Endodermal cell (in vitro differentiated cells): ENCODE measurements around the gene SPATA46. TPM values are rescaled to one million over a fixed set of nuclear protein-coding genes. Genes with fewer than 3 reads are reported as not detected.

Source experiments
- DNase-seq: peaks from one replicate; pipeline ENCODE4 v3.0.0-alpha.2; 2017
- H3K27ac ChIP-seq: 2 replicates; pipeline ENCODE4 v1.5.1; 2013; ENCODE audit warnings: mild to moderate bottlenecking, low read depth, low read length, moderate library complexity
- H3K27me3 ChIP-seq: 2 replicates; pipeline ENCODE4 v1.6.1; 2013; ENCODE audit warnings: mild to moderate bottlenecking, low read length, moderate library complexity; ENCODE audit not compliant: insufficient read depth, control insufficient read depth, poor library complexity, severe bottlenecking
- H3K36me3 ChIP-seq: 2 replicates; pipeline ENCODE4 v1.7.0; 2013; ENCODE audit warnings: mild to moderate bottlenecking, low read length, moderate library complexity; ENCODE audit not compliant: control insufficient read depth, insufficient read depth
- H3K4me1 ChIP-seq: one replicate; pipeline ENCODE4 v1.7.0; 2013; ENCODE audit warnings: low read length; ENCODE audit not compliant: control insufficient read depth, insufficient read depth
- H3K4me3 ChIP-seq: 2 replicates; pipeline ENCODE4 v1.5.1; 2013; ENCODE audit warnings: mild to moderate bottlenecking, low read length, moderate library complexity
- H3K9ac ChIP-seq: 2 replicates; pipeline ENCODE4 v1.6.1; 2013; ENCODE audit warnings: mild to moderate bottlenecking, low read length, moderate library complexity; ENCODE audit not compliant: poor library complexity, severe bottlenecking; ENCODE audit errors: extremely low read depth
- H3K9me3 ChIP-seq: 2 replicates; pipeline ENCODE4 v1.6.1; 2013; ENCODE audit warnings: mild to moderate bottlenecking, low read length, moderate library complexity; ENCODE audit not compliant: control insufficient read depth
- H3K27ac Mint-ChIP-seq: 2 replicates; pipeline ENCODE4 v1.8.0; 2020; ENCODE audit warnings: mixed read lengths
- H3K27me3 Mint-ChIP-seq: 2 replicates; pipeline ENCODE4 v1.8.0; 2021; ENCODE audit warnings: mild to moderate bottlenecking, mixed read lengths; ENCODE audit not compliant: insufficient read depth
- H3K36me3 Mint-ChIP-seq: 2 replicates; pipeline ENCODE4 v1.8.0; 2020; ENCODE audit warnings: low read depth, mixed read lengths
- H3K4me1 Mint-ChIP-seq: 2 replicates; pipeline ENCODE4 v1.8.0; 2020; ENCODE audit warnings: mixed read lengths
- H3K4me3 Mint-ChIP-seq: 2 replicates; pipeline ENCODE4 v1.8.0; 2020; ENCODE audit warnings: mild to moderate bottlenecking, moderate library complexity, mixed read lengths
- H3K9me3 Mint-ChIP-seq: 2 replicates; pipeline ENCODE4 v1.8.0; 2020; ENCODE audit warnings: mild to moderate bottlenecking, mixed read lengths
- CTCF ChIP-seq: fragments of 200-600 bp; sonication (generic); conservative IDR thresholded peaks from 2 replicates; pipeline ENCODE4 v1.5.0; 2021; ENCODE audit warnings: antibody characterized with exemption, mild to moderate bottlenecking
- WGBS, 2 experiments: methylation state at CpG; one replicate each; pipeline versions ENCODE4 v1.1.5 to v1.1.7; 2013; ENCODE audit warnings: missing lambda C conversion rate in 2 of 2, mixed read lengths in 1 of 2; ENCODE audit not compliant: insufficient coverage in 1 of 2, insufficient read length in 1 of 2; 5-methylcytosine and 5-hydroxymethylcytosine counted together
- total RNA-seq, 2 donors: library from RNA; stranded (reverse); fragmentation: NEBNext Ultra II Directional in 1 of 2; extraction: Animal tissue kit (Norgen Biotek cat#: 25700) in 1 of 2; gene quantifications; 2 replicates in 1 of 2; 3 replicates in 1 of 2; pipeline ENCODE4 v1.2.1, GENCODE V29; 2021

SPATA46 gene
- total RNA-seq, 2 donors from 2014 or later, result not detected

- DNase-seq, result no peak
- peaks cover 1% of the 10 kb centered on the region for H3K27me3 Mint-ChIP-seq
- no peak overlapping the region for H3K9ac ChIP-seq
- H3K9me3 ChIP-seq, result peaks cover 12% of the 10 kb centered on the region
- no peak overlapping the region for H3K4me3 ChIP-seq
- no peak overlapping the region for H3K27ac ChIP-seq
- no peak overlapping the region for H3K27ac Mint-ChIP-seq
- peaks cover 9% of the 10 kb centered on the region for H3K36me3 Mint-ChIP-seq
- H3K4me3 Mint-ChIP-seq, result no peak overlapping the region
- peaks cover 17% of the 10 kb centered on the region for H3K9me3 Mint-ChIP-seq
- no peaks in the 10 kb centered on the region for H3K36me3 ChIP-seq
- no peak for TF ChIP-seq CTCF
- H3K4me1 Mint-ChIP-seq, result peaks cover 24% of the 10 kb centered on the region
- 82 to 89% methylated on average over 2 of the region's 2 CpGs for WGBS, 2 experiments
- H3K27me3 ChIP-seq, result no peaks in the 10 kb centered on the region
- peaks cover 14% of the 10 kb centered on the region for H3K4me1 ChIP-seq
Observed at GRCh38 chr1:162416909-162417308, 40.3 kb upstream of the SPATA46 start.

GRCh38 chr1:162416215-162416614 is 39.6 kb upstream of the SPATA46 start:
- Histone ChIP-seq H3K27ac (no peak overlapping the region), H3K4me1 (peaks cover 15% of the 10 kb centered on the region), H3K36me3 (no peaks in the 10 kb centered on the region), H3K9me3 (peaks cover 12% of the 10 kb centered on the region), H3K27me3 (no peaks in the 10 kb centered on the region), H3K4me3 (no peak overlapping the region), H3K9ac (no peak overlapping the region)
- H3K4me1 Mint-ChIP-seq, result peaks cover 29% of the 10 kb centered on the region
- TF ChIP-seq CTCF, result no peak
- H3K36me3 Mint-ChIP-seq, result peaks cover 9% of the 10 kb centered on the region
- H3K4me3 Mint-ChIP-seq, result no peak overlapping the region
- peaks cover 17% of the 10 kb centered on the region for H3K9me3 Mint-ChIP-seq
- H3K27me3 Mint-ChIP-seq, result no peaks in the 10 kb centered on the region
- no peak for DNase-seq
- no peak overlapping the region for H3K27ac Mint-ChIP-seq

- no peak within 1 kb of the TSS for H3K27ac ChIP-seq
- peaks cover 11% of the 10 kb centered on the region for H3K4me1 ChIP-seq
- no peak for DNase-seq
- H3K4me1 Mint-ChIP-seq, result peaks cover 17% of the 10 kb centered on the region
- no peak within 1 kb of the TSS for H3K27ac Mint-ChIP-seq
- peaks cover 7% of the 10 kb centered on the region for H3K36me3 Mint-ChIP-seq
- no peak within 1 kb of the TSS for H3K9ac ChIP-seq
- no peak within 1 kb of the TSS for H3K4me3 ChIP-seq
- H3K9me3 Mint-ChIP-seq, result peaks cover 17% of the 10 kb centered on the region
- H3K36me3 ChIP-seq, result no peaks in the 10 kb centered on the region
- no peaks in the 10 kb centered on the region for H3K27me3 Mint-ChIP-seq
- TF ChIP-seq CTCF, result no peak
- peaks cover 12% of the 10 kb centered on the region for H3K9me3 ChIP-seq
- 88 to 100% methylated on average over 1 to 3 of the region's 3 CpGs for WGBS, 2 experiments
- no peaks in the 10 kb centered on the region for H3K27me3 ChIP-seq
- H3K4me3 Mint-ChIP-seq, result no peak within 1 kb of the TSS
Observed at GRCh38 chr1:162412002-162412401, 35.3 kb upstream of the SPATA46 start, which contains the start of gene SH2D1B. Gene SH2D1B (minus strand): TSS chr1:162412136. CDS start chr1:162412016, 120 bp downstream.
